HFFc6 (cell line): ENCODE measurements around the gene GJA8. TPM values are rescaled to one million over a fixed set of nuclear protein-coding genes. Genes with fewer than 3 reads are reported as not detected.
"Not testable (repeated sequence)": the region's sequence is repeated elsewhere in the genome, so short reads cannot be mapped to it uniquely, and the experiment has no call there.

Source experiments
- DNase-seq: peaks from one replicate; pipeline ENCODE4 v3.0.0-alpha.2; 2018
- H3K27ac Mint-ChIP-seq: 2 replicates; pipeline ENCODE4 v1.8.0; 2020; ENCODE audit warnings: mild to moderate bottlenecking, mixed read lengths
- H3K27me3 Mint-ChIP-seq: 2 replicates; pipeline ENCODE4 v1.8.0; 2021; ENCODE audit warnings: mild to moderate bottlenecking, moderate library complexity, mixed read lengths; ENCODE audit not compliant: insufficient read depth
- H3K36me3 Mint-ChIP-seq: 2 replicates; pipeline ENCODE4 v1.8.0; 2021; ENCODE audit warnings: low read depth, mixed read lengths
- H3K4me1 Mint-ChIP-seq: 2 replicates; pipeline ENCODE4 v1.8.0; 2020; ENCODE audit warnings: low read depth, mixed read lengths
- H3K4me3 Mint-ChIP-seq: 2 replicates; pipeline ENCODE4 v1.8.0; 2020; ENCODE audit warnings: mild to moderate bottlenecking, moderate library complexity, mixed read lengths
- H3K9me3 Mint-ChIP-seq: 2 replicates; pipeline ENCODE4 v1.8.0; 2020; ENCODE audit warnings: mild to moderate bottlenecking, mixed read lengths
- long read RNA-seq: library from polyadenylated mRNA; unstranded; transcript quantifications from one replicate; pipeline ENCODE4 v2.0.0, GENCODE V29; 2019
- total RNA-seq, 6 experiments: library from RNA; stranded (reverse); fragmentation: NEBNext Ultra II Directional; extraction: Animal tissue kit (Norgen Biotek cat#: 25700); gene quantifications; 2 replicates in 1 of 6; 3 replicates in 5 of 6; pipeline ENCODE4 v1.2.3, GENCODE V29; 2021
- TF ChIP-seq, protein P1 (sequence below): fragments of 200-600 bp; sonication (generic); IDR thresholded peaks from 2 replicates; pipeline ENCODE4 v1.5.0; 2021; ENCODE audit warnings: antibody characterized with exemption, mild to moderate bottlenecking

GJA8 gene
- total RNA-seq: not detected
- long read RNA-seq: 0 reads

DNA sequence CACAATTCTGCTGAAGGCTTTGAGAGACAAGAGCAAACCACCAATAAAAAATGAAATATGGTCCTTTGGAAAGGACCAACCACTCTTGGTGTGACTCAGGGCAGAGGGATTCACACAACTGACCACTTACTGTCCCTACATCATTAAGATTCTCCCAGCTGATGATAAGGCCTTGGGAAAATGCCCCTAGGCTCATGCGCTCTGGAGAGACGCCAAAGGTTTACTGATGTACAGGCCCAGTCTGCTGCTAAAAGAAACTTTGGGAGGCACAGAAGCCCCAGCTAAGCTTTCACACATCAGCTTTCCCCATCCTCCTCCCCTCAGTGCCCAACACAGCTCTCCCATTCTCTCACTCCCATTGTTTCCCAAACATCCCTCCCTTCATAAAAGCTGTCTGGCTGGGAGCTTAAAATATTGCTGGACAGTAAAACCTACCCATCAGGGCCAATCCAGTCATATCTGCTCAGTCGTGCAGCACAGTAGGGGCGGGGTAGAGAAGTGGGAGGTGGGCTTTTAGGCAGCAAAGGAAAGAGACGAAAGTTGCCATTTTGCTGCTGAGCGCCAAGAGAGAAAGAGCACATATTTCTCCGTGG, at the start of gene GJA8:
Gene GJA8 (plus strand): TSS at position 543 of the 593 bp plus-strand sequence. CDS start 5,161 bp downstream, outside the sequence.
- H3K36me3 Mint-ChIP-seq: no peaks in the 10 kb centered on the region
- DNase-seq: no peak
- no peaks in the 10 kb centered on the region for H3K4me1 Mint-ChIP-seq
- no peaks in the 10 kb centered on the region for H3K9me3 Mint-ChIP-seq
- H3K27me3 Mint-ChIP-seq: peaks cover 17% of the 10 kb centered on the region
- TF ChIP-seq, protein P1, sequence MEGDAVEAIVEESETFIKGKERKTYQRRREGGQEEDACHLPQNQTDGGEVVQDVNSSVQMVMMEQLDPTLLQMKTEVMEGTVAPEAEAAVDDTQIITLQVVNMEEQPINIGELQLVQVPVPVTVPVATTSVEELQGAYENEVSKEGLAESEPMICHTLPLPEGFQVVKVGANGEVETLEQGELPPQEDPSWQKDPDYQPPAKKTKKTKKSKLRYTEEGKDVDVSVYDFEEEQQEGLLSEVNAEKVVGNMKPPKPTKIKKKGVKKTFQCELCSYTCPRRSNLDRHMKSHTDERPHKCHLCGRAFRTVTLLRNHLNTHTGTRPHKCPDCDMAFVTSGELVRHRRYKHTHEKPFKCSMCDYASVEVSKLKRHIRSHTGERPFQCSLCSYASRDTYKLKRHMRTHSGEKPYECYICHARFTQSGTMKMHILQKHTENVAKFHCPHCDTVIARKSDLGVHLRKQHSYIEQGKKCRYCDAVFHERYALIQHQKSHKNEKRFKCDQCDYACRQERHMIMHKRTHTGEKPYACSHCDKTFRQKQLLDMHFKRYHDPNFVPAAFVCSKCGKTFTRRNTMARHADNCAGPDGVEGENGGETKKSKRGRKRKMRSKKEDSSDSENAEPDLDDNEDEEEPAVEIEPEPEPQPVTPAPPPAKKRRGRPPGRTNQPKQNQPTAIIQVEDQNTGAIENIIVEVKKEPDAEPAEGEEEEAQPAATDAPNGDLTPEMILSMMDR: no peak
- H3K27ac Mint-ChIP-seq: no peak within 1 kb of the TSS
- no peak within 1 kb of the TSS for H3K4me3 Mint-ChIP-seq

DNA sequence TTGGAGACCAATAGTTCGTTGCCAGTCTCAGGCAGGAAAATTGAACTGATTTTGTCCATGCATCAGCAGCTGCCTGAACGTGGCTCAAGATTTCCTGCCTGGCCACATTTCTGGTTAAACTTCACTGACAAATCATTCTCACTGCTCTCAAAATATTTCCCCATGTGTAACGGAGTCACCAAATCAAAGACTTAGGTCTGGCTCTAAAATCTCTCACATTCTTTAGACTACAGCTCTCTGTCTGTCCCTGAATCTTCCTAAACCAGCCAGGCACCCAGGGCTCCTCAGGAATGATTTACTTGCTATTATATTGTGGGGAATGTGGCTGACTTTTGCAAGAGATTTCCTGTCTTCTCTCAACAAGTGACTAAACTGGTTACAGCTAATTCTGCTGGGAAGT, 49.2 kb upstream of the GJA8 start:
- Mint-ChIP-seq H3K27me3 (no peaks in the 10 kb centered on the region; the same call in 1 of the 2 replicates), H3K27ac (peak overlapping the region; percentile 3; the same call in 1 of the 2 replicates)
- TF ChIP-seq, protein P1: no peak

DNA sequence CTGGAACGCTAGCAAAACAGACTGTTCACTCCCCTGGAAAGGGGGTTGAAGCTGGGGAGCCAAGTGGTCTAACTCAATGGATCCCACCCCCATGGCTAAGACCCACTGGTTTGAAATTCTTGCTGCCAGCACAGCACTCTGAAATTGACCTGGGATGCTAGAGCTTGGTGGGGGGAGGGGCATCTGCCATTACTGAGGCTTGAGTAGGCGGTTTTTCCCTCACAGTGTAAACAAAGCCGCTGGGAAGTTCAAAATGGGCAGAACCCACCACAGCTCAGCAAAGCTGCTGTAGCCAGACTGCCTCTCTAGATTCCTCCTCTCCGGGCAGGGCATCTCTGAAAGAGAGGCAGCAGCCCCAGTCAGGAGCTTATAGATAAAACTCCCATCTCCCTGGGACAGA, 47.6 kb upstream of the GJA8 start:
- H3K4me3 Mint-ChIP-seq, H3K27me3 Mint-ChIP-seq, DNase-seq, H3K36me3 Mint-ChIP-seq, H3K9me3 Mint-ChIP-seq, H3K27ac Mint-ChIP-seq, H3K4me1 Mint-ChIP-seq: not testable (repeated sequence)

More for the DNA sequence above, 49.2 kb upstream of the GJA8 start:
- Mint-ChIP-seq H3K4me1 (no peaks in the 10 kb centered on the region; the same call in 1 of the 2 replicates), H3K4me3 (no peak overlapping the region), H3K9me3 (no peaks in the 10 kb centered on the region), H3K36me3 (no peaks in the 10 kb centered on the region)
- DNase-seq: peak; percentile 17

DNA sequence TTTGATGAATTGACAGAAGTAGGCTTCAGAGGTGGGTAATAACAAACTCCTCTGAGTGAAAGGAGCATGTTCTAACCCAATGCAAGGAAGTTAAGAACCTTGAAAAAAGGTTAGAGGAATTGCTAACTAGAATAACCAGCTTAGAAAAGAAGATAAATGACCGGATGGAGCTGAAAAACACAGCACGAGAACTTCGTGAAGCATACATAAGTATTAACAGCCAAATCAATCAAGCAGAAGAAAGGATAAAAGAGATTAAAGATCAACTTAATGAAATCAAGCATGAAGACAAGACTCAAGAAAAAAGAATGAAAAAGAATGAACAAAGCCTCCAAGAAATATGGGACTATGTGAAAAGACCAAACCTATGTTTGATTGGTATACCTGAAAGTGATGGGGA, 46.6 kb upstream of the GJA8 start:
- not testable (repeated sequence) for DNase-seq, H3K4me1 Mint-ChIP-seq, H3K9me3 Mint-ChIP-seq, H3K36me3 Mint-ChIP-seq, H3K4me3 Mint-ChIP-seq, H3K27ac Mint-ChIP-seq, H3K27me3 Mint-ChIP-seq

DNA sequence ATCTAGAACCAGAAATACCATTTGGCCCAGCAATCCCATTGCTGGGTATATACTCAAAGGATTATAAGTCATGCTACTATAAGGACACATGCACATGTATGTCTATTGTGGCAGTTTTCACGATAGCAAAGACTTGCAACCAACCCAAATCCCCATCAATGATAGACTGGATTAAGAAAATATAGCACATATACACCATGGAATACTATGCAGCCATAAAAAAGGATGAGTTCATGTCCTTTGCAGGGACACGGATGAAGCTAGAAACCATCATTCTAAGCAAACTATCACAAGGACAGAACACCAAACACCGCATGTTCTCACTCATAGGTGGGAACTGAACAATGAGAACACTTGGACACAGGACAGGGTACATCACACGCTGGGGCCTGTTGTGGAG, 35.4 kb upstream of the GJA8 start:
- H3K27me3 Mint-ChIP-seq, H3K36me3 Mint-ChIP-seq, DNase-seq, H3K4me3 Mint-ChIP-seq, H3K27ac Mint-ChIP-seq, H3K4me1 Mint-ChIP-seq, H3K9me3 Mint-ChIP-seq: not testable (repeated sequence)

DNA sequence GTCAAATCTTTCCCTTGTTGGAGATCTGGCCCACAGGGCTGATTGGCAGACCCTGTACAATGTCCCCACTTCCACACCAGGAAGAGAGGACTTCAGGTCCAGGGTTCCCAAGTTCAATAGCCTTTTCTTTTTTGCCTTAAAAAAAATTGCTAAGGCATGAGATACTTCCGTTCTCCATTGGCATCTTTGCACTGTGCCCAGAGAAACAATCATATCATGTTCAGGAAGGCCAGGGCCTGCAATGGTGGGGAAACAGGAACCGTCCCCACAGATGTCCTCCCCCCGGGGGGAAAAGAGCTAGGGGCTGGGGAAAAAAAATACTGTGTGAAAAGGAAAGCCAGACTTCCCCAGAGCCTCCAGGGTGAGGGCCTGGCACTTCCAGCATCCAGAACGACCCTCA, 24.6 kb upstream of the GJA8 start:
- no peak for DNase-seq
- no peak overlapping the region for H3K4me3 Mint-ChIP-seq
- TF ChIP-seq, protein P1: no peak
- H3K27ac Mint-ChIP-seq: no peak overlapping the region
- no peaks in the 10 kb centered on the region for H3K4me1 Mint-ChIP-seq
- H3K36me3 Mint-ChIP-seq: no peaks in the 10 kb centered on the region
- H3K27me3 Mint-ChIP-seq: peaks cover 2% of the 10 kb centered on the region; the same call in 1 of the 2 replicates
- no peaks in the 10 kb centered on the region; the same call in 1 of the 2 replicates for H3K9me3 Mint-ChIP-seq

DNA sequence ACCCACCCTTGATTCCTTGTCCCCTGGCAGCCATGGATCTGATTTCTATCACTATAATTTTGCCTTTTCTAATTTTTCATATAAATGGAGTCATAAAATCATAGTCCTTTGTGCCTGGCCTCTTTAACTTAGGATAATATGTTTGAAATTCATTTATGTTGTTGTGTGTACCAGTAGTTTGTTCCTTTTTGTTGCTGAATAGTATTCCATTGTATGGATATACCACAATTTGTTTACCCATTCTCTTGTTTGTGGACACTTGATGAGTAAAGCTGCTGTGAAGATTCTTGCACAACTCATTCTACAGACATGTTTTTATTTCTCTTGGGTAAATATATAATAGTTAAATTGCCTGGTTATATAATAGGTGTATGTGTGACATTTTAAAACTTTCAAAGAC, 22.7 kb upstream of the GJA8 start:
- no peak for DNase-seq
- no peak overlapping the region for H3K27ac Mint-ChIP-seq

More for the DNA sequence above, 22.7 kb upstream of the GJA8 start:
- no peak overlapping the region for H3K4me3 Mint-ChIP-seq
- no peaks in the 10 kb centered on the region for H3K36me3 Mint-ChIP-seq
- no peaks in the 10 kb centered on the region; the same call in 1 of the 2 replicates for H3K9me3 Mint-ChIP-seq
- TF ChIP-seq, protein P1: no peak
- H3K27me3 Mint-ChIP-seq: peaks cover 2% of the 10 kb centered on the region; the same call in 1 of the 2 replicates
- H3K4me1 Mint-ChIP-seq: no peaks in the 10 kb centered on the region
